CD4-positive, alpha-beta T cell treated with Interleukin-17A for 4 hours (primary cell): ENCODE data around the gene DIP2C.
"Not testable (repeated sequence)": the region's sequence is repeated elsewhere in the genome, so short reads cannot be mapped to it uniquely, and the experiment has no call there.

Source experiments
- DNase-seq: peaks from one replicate; pipeline ENCODE4 v3.0.0-alpha.2; 2020; ENCODE audit warnings: mixed read lengths

DIP2C gene

DNA sequence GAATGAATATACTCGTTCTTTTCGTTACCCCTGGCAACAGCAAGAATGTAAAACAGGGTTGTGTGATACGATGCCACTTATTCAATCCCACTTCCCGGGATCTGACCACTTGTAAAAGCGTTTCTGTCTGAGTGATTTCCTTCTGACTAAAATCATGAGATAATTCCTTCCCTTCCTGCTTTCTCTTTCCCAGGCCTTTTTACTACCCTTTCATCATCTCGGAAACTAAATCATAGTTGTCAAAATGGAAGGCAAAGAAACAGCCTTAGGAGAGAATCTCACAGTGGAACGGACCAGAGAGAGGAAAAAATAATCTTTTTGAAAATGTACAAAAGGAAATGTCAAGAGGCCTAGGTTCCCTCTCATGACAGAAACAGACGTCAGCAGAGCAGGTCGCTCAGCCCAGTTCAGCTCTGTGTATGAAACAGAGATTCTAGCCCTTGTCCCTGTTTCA, 29.8 kb downstream of the DIP2C start:
- DNase-seq: no peak

DNA sequence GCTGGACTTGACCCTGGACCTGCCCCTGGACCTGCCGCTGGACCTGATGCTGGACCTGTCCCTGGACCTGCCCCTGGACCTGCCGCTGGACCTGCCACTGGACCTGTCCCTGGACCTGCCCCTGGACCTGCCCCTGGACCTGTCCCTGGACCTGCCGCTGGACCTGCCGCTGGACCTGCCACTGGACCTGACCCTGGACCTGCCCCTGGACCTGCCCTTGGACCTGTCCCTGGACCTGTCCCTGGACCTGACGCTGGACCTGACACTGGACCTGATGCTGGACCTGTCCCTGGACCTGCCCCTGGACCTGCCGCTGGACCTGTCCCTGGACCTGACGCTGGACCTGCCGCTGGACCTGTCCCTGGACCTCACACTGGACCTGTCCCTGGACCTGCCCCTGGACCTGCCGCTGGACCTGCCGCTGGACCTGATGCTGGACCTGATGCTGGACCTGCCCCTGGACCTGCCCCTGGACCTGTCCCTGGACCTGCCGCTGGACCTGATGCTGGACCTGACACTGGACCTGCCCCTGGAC, 31.6 kb downstream of the DIP2C start:
- not testable (repeated sequence) for DNase-seq

DNA sequence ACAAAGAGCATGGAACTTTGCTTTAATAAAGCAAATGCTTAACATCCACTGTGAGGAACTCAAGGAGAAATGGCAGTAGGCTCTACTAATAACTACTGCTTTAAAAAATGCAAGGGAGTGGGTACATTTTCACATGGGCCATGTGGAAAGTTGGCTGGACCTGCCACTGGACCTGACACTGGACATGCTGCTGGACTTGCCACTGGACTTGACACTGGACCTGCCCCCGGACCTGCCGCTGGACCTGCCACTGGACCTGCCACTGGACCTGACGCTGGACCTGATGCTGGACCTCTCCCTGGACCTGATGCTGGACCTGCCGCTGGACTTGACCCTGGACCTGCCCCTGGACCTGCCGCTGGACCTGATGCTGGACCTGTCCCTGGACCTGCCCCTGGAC, 32.6 kb downstream of the DIP2C start:
- no peak for DNase-seq

DNA sequence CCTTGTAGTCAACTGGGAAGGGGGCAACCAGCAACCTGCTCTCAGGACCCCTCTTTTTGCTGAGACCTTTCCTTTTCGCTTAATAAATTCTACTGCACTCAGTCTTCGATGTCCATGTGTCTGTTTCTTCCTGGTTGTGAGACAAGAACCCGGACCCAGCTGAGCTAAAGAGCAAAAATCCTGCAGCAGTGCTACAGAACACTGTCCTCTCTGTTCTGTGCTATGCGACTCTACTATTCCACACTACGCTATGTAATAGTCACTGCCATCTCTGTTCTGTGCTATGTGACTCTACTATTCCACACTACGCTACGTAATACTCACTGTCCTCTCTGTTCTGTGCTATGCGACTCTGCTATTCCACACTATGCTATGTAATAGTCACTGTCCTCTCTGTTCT, 34.3 kb downstream of the DIP2C start:
- DNase-seq: no peak

DNA sequence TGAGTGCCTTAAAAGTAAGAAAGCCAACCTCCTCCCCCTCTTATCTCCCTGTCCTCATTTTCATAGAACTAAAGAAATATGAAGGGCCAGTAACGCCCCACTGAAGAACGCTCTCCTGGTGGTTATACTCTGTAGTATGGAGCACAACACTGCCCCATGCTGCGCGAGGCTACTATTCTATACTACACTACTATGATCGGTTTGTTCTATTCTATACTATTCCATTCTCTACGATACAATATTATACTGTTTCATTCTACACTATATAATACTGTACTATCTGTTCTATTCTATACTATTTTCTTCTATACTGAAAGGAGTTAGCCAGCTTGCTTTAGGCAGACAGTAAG, 34.8 kb downstream of the DIP2C start:
- DNase-seq: no peak

DNA sequence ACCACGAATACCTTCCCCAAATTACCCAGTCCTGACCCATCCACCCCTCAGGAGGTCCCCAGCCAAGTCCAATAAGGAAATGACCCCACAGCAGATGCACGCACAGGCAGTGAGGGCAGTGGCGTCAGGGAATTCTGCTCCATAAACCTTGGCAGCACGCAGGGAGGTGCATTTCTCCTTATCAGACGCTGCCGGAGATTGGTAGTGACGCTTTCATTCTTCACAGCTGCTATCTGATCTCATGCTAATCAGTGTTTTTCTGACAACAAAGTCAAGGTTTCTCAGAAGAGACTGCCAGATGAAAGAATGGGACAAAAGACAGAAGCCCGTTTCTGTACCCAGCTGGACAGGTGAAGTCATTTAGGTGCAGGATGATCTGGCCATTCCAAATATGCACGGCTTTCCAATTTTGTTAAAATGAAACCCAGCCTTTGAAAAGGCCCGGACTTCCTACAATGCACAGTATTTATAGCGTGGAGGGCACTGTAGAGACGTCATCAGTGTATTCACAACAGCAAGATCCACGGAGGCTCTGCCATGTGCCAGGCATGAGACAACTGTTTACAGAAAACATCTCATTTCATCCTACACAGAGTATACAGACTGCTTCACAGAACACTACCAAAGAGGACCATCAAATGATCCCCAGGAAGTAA, 35.3 kb downstream of the DIP2C start:
- no peak for DNase-seq

DNA sequence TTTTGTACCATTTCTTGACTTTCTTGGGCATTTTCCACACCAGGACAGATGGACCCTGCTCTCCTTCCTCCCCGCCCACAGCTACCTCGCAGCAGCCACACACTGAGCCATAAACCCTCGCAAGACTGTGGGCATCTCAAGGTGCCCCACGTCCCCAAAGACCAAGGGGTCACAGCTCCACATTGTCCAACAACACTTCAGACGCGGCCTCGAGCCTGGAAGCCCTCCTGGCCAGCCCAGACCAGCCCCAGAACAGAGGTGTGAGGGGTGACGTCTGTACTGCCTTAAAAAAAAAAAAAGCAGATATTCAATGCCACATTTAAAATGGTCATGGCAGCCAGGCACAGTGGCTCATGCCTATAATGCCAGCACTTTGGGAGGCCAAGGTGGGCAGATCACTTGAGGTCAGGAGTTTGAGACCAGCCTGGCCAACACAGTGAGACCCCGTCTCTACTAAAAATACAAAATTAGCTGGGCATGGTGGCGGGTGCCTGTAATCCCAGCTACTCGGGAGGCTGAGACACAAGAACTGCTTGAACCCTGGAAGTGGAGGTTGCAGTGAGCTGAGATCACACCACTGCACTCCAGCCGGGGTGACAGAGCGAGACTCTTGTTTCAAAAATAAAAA, 36.5 kb downstream of the DIP2C start:
- not testable (repeated sequence) for DNase-seq

DNA sequence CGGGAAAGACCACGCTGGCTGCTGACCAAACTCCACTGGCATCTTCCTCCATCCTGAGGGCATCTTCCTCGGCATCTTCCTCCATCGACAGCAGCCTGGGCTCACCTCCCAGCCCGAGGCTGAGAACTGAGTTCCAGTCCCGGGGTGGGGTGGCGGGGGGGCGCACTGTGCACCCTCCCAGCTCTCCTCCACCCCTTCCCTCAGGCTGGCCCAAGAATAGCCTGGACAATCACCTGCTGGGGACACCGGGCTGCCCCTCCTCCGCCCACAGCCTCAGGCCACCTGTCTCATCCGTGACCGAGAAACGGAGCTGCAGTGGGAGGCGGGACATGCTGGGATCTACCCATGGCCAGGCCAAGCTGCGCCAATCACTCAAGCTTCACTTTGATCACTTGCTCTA, 37.2 kb downstream of the DIP2C start:
- no peak for DNase-seq

DNA sequence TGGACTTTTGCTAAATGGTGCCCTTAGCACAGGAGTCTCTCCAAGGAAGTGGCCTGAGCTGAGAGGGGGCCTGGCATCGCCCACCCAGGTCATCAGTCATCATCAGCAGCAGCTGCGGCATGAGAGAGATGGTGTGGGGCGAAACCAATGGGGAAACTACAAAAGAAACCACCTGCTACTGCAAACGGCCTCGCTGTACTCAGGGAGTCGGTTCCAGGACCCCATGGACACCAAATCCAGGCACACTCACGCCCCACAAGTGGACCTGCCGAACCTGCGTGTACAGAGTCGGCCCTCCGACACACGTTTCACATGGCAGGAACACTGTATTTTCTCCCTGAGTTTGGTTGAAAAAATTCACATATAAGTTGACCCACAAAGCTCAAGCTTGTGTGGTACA, 37.8 kb downstream of the DIP2C start:
- no peak for DNase-seq

DNA sequence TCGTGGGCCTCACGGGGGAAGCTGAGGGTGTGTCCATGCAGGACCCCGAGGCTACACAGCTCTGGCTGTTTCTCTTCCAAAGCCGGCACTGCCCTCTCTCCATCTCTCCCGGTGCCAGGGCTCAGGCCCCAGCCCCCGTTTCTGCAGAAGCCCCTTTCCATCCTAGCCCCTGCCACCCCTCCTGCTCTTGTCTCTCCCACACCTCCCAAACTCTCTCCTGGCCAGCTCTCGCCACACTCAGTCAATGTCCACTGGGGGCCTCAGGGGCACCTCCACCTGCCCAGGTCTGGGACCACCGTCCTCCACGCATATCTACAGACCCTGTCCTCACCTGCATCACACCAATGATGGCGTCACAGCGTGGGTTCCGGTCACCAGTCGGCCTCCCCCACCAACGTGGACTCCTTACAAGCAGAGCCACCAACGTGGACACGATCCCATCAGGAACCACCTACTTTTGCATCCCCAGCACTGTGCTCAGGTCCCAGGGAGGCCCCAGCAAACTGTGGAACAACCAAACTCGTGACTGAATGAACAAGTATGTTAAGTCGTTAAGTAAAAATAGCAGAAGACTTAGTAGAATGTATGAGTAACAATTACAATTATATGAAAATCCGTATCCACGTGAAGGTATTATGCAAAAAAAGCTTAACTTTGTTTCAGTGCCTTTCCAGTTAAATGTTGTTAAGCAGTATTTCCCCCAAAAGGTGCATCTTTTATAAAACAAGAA, 38.4 kb downstream of the DIP2C start:
- no peak for DNase-seq

DNA sequence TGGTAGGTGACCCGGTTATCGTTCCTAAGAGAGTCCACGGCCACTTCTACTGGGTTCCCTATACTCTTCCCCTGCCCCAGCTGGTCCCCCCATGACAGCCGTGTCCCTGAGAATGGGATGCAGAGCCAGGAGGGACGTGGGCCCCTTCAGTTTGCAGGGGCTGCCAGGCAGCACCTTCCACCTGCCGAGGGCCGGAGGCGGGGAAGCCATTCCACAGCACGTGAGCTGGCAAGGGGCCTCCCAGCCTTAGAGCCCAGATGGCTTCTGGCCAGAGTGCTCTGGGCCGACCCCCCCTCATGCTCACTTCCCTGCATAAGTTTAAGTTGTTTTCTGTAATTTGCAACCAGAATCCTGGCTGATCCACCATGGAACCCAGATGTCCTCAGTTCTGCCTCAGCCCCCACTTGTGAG, 39.0 kb downstream of the DIP2C start:
- no peak for DNase-seq

DNA sequence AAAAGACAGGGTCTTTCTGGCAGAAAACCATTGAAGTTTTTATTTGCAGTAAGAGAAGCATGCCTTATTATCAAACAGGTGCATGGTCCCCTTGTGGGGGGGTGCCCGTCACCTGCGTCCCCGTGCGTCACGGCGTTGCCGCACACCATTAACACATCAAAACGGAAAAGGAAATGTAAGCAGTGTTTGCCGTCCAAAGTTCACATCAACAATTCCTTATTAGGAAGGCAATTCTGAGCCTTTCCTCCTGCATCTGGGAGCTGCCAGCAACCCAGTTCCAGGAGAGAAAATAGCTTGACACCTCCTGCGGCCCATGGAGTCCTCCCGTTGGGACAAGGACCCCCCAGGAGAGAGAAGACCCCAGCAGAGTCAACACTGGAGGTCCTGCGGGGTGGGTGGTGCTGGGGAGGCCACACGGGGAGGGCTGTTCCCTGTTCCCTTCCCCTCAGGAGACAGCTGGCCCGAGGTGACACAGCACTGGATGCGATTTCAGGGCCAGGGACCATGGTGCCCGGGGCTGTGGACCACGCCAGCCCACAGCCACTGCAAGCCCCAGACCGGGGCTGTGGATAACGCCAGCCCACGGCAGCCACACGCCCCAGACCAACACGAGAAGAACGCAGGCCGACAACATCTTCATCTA, 39.5 kb downstream of the DIP2C start:
- DNase-seq: no peak

DNA sequence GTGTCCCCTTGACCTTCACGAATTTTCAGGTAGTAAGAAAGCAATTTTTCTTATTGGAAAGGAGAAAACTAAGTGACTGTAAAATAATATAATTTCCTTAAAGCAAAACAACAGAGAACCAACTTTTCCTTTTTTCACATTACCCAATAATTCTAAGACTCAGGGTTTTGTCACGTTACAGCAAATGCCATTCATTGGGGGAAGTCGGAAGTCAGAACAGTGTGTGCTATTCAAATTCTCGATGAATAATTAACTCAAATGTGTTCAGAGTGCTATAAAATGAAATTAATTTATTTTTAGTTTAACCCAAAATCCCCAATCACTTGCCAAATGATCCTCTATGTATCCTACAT, 40.0 kb downstream of the DIP2C start:
- no peak for DNase-seq

DNA sequence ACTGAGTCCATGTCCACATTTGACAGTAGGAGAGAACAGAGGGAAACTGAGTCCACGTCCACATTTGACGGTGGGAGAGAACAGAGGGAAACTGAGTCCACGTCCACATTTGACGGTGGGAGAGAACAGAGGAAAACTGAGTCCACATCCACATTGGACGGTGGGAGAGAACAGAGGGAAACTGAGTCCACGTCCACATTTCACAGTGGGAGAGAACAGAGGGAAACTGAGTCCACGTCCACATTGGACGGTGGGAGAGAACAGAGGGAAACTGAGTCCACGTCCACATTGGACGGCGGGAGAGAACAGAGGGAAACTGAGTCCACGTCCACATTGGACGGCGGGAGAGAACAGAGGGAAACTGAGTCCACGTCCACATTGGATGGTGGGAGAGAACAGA, 42.4 kb downstream of the DIP2C start:
- DNase-seq: not testable (repeated sequence)

DNA sequence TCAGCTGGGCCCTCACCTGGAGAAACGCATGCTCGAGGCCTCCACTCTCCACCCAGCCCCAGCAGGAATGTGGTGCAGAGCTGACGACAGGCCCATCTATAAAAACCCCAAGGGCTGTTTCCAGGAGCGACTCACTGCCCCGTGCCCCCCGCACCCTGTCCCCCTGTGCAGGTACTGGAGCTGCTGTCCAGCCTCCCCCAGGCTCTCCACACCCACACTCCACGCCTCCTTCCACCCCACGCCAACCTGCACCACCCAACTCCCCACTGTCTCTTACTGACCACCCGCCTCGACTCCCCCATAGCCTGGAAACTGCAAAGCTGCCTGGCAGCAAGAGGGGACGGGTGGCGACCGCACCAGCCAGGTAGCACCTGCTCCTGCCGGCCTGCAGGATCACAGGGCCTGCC, 43.3 kb downstream of the DIP2C start:
- no peak for DNase-seq

DNA sequence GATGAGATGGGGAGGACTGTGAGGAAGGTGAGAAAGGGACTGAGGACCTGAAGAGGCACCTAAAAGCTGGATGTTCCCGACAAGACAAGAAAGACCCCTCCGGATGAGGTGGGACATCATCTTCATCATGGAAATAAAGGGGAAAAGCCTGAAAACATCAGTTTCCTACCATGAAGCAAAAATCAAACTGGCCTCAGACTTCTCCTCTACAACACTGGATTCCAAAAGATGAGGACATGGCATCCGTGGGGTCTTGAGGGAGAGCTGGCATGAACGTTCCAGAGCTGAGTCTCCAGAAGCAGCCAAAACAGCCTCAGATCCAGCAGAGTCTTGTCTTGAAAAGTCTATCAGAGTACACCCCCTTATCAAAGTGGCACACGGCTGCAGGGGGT, 44.5 kb downstream of the DIP2C start:
- DNase-seq: no peak

DNA sequence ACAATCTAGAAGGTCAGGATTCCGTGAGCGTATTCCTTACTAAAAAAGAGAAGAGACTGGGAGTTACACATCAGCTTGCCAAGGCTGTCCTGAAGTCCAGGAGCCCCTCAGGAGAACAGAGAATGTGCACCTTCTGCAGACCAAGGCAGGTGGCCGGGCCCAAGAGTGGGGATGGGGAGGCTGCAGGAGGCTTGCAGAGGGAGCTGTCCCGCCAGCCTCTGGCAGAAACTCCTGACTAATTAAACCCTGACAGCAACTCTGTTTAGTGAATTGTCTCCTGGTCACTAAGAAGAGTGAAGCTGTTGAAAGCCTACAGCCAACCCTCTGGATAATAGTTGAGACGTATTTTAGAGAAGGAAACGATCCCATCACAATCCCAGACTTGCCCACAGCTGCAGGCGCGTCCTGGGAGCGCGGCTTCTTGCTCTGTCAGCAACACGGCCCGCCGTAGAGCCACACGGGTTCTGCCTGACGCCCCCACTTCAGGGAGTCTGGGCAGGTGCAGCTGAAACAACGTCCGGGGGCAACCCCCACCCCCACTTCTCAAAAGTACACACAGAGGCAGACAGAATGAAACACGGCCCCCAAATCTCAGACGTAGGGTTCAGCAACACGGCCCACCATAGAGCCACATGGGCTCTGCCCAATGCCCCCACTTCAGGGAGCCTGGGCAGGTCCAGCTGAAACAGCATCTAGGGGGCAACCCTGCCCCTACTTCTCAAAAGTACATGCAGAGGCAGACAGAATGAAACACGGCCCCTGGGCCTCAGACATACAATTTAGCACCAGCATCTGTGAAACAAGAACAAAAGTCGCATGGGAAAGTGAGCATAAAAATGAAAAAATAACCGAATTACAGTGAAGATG, 45.2 kb downstream of the DIP2C start:
- DNase-seq: no peak

DNA sequence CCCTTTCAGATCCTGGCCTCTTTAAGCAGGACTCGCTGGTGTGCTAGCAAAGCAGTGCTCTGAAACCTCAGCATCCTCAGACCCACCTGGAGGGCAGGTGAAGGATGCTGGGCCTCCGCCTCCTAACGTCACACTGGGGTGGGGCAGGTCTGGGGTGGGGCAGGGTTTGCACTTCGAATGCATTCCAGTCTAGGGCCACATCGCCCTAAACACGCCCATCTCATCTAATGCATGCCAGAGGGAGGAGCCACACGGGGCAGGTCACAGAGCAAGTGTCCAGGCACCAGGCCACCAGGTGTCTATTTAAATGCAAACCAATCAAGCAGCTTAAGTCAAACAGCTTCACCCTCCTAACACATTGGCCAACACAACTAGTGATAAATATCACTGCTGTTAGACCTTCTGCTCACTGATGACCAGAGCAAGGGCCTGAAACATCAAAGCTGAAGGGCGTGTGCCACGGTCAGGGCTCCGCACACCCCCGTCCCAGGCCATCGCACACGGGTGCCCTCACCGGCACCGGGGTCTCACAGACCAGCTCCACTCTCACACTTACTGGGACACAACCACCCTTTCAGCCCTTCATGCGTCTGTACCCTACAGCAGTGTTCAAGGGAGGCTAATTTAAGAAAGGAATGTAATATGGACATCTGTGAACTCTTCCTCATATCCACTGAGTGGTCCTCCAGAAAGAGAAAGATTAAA, 47.1 kb downstream of the DIP2C start:
- no peak for DNase-seq

DNA sequence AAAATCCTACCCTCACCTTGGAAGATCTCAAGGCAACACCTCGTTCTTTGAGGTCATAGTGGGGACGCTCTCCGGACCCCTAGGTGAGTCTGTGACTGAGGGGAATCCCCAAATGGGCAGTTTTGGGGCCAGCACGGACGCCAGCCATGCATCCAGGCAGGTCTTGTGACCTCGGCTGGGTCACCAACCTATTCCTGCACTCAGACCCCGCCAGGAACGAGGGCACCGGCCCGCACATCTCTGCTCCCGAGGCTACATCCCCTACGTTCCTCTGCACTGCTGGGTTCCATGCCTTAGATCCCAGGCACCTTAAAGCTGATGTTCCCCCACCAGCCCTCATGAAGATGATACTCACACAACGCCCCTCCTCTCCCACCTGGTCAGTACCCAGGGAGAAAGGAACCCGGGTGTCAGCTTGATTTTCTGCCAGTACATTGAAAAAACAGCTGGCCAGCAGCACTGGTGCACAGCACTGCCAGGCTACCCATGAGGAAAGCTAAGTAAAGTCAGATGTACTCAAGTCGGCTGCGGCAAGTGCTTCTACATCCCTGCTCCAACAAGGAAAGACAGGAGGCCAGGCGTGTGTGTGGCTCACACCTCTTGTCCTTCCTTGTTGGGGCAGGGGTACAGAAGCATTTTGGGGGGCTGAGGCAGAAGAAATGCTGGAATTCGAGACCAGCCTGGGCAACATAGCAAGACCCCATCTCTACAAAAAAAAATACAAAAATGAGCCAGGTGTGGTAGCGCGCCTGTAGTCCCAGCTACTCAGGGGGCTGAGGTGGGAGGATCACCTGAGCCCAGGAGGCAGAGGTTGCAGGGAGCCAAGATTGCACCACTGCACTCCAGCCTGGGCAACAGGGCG, 48.1 kb downstream of the DIP2C start:
- DNase-seq: no peak

DNA sequence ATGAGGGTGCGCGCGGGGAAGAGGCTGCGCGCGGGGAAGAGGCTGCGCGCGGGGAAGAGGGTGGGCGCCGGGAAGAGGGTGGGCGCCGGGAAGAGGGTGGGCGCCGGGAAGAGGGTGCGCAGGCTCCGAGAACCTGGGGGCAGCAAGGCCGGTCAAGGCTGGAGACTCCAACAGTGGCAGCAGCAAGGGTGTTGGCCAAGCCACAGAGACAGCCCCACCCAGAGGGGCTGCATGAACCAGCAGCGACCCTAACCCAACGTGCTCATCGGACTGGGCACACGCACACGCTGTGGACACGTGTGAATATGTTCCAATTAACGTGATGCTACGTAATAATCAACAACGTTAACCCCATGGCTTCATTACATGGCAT, 48.8 kb downstream of the DIP2C start:
- no peak for DNase-seq
